ENCODE data around the gene ARHGAP20. TPM values are rescaled to one million over a fixed set of nuclear protein-coding genes. Genes with fewer than 3 reads are reported as not detected.

The ARHGAP20 gene
- total RNA-seq, 1 experiment from 2014 or later = 0.04 TPM

DNA sequence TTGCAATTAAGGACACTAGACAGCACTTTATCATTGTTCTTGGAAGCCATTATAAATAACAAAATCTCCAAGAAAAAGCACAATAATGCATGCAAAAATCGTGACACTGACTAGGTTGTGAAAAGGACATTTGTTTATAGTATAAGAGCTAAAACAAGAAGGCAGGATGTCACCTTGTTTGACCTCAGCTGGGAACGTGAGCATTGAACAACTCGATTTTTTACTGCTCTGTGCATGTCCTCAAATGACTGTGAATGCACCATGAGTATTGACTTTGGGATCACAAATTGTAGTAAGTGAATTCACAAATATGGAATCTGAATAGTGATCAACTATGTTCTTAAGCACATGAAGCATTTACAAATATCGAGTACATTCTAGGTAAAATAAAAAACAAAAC is 35.3 kb upstream of the ARHGAP20 start:
- no peak overlapping the region for H3K18ac ChIP-seq (ENCODE audit: insufficient read length, low read depth, low read length)
- no peaks in the 10 kb centered on the region for H3K9me3 ChIP-seq (ENCODE audit: control insufficient read depth, low read depth, low read length)
- no peak overlapping the region for H4K8ac ChIP-seq (replicated peaks; ENCODE audit: insufficient read length, low read depth, low read length)
- no peak overlapping the region for H3K23ac ChIP-seq (ENCODE audit: insufficient read length, low read depth, low read length)
- TF ChIP-seq, protein P1, sequence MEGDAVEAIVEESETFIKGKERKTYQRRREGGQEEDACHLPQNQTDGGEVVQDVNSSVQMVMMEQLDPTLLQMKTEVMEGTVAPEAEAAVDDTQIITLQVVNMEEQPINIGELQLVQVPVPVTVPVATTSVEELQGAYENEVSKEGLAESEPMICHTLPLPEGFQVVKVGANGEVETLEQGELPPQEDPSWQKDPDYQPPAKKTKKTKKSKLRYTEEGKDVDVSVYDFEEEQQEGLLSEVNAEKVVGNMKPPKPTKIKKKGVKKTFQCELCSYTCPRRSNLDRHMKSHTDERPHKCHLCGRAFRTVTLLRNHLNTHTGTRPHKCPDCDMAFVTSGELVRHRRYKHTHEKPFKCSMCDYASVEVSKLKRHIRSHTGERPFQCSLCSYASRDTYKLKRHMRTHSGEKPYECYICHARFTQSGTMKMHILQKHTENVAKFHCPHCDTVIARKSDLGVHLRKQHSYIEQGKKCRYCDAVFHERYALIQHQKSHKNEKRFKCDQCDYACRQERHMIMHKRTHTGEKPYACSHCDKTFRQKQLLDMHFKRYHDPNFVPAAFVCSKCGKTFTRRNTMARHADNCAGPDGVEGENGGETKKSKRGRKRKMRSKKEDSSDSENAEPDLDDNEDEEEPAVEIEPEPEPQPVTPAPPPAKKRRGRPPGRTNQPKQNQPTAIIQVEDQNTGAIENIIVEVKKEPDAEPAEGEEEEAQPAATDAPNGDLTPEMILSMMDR (conservative IDR thresholded peaks at IDR 0.05) = no peak
- no peaks in the 10 kb centered on the region for H3K4me1 ChIP-seq (ENCODE audit: insufficient read depth, low read length)
- H2BK20ac ChIP-seq (ENCODE audit: low read depth, low read length, poor library complexity, severe bottlenecking) = no peak overlapping the region
- no peak overlapping the region for H2BK5ac ChIP-seq (ENCODE audit: insufficient read length, low read length)
- no peak overlapping the region for H2BK12ac ChIP-seq (ENCODE audit: insufficient read length, low read depth, low read length)
- no peaks in the 10 kb centered on the region for H3K79me1 ChIP-seq (ENCODE audit: insufficient read depth, low read depth, low read length, poor library complexity, severe bottlenecking)
- no peak overlapping the region for H2AFZ ChIP-seq (ENCODE audit: low read length)
- no CpG with 5 or more reads among the region's 4 CpGs for WGBS (ENCODE audit: extremely low coverage, insufficient read length, low lambda C conversion rate)
- H3T11ph ChIP-seq (ENCODE audit: low read length) = no peak overlapping the region
- H3K23me2 ChIP-seq (ENCODE audit: insufficient read length, low read depth, low read length, poor library complexity, severe bottlenecking) = no peaks in the 10 kb centered on the region
- no peak overlapping the region for H2AK5ac ChIP-seq (ENCODE audit: insufficient read length, low read length)
- no peaks in the 10 kb centered on the region for H3K27me3 ChIP-seq (ENCODE audit: insufficient read depth, low read length)
- Mint-ChIP-seq H3K27me3 (ENCODE audit: low read depth) (no peaks in the 10 kb centered on the region; the same call in 1 of the 2 replicates), H3K27ac (no peak overlapping the region), H3K4me3 (no peak overlapping the region), H3K4me1 (no peaks in the 10 kb centered on the region), H3K36me3 (ENCODE audit: insufficient read depth in 1 of 3, low read depth in 3 of 3) (no peaks in the 10 kb centered on the region), H3K9me3 (peaks cover 0 to 3% of the 10 kb centered on the region in 2 experiments; a peak in 1 of 5 replicates)
- no peak overlapping the region for H2BK120ac ChIP-seq (ENCODE audit: low read depth, low read length, poor library complexity, severe bottlenecking)
- no peak overlapping the region for H4K91ac ChIP-seq (ENCODE audit: insufficient read length, low read depth, low read length)
- H3K4me2 ChIP-seq (ENCODE audit: insufficient read depth, insufficient read length, low read length) = no peak overlapping the region
- H3K4ac ChIP-seq (ENCODE audit: low read depth, low read length) = no peak overlapping the region
- H4K20me1 ChIP-seq (ENCODE audit: control insufficient read depth, insufficient read depth, insufficient read length) = no peaks in the 10 kb centered on the region
- no peak overlapping the region for H2BK15ac ChIP-seq (ENCODE audit: low read depth, low read length)
- no peaks in the 10 kb centered on the region for H3K79me2 ChIP-seq (ENCODE audit: insufficient read depth, low read length)
- no peak for DNase-seq
- H3K27ac ChIP-seq (ENCODE audit: insufficient read length, low read depth, low read length) = no peak overlapping the region
- H3K14ac ChIP-seq (ENCODE audit: insufficient read depth, low read length) = no peak overlapping the region
- H3K56ac ChIP-seq (ENCODE audit: insufficient read length, low read depth, low read length) = no peak overlapping the region
- H3K9ac ChIP-seq (ENCODE audit: extremely low read depth, insufficient read length, low read length) = no peak overlapping the region
- no peak overlapping the region for H4K5ac ChIP-seq (ENCODE audit: insufficient read length, low read depth, low read length)

All from H9 (cell line).